Esophagus muscularis mucosa (tissue), 2 donors: ENCODE results near the gene HDDC2.

Experiments
- POLR2A ChIP-seq: fragments of 450-650 bp; IDR thresholded peaks from one replicate; pipeline ENCODE4 v1.6.1; 2017; ENCODE audit warnings: antibody characterized with exemption, moderate library complexity, mild to moderate bottlenecking, low read depth
- POLR2AphosphoS5 ChIP-seq, 2 donors: sonication (generic); formaldehyde crosslinking; IDR thresholded peaks; one replicate each; pipeline ENCODE4 v1.6.1; 2017; ENCODE audit warnings: antibody characterized with exemption in 2 of 2

DNA sequence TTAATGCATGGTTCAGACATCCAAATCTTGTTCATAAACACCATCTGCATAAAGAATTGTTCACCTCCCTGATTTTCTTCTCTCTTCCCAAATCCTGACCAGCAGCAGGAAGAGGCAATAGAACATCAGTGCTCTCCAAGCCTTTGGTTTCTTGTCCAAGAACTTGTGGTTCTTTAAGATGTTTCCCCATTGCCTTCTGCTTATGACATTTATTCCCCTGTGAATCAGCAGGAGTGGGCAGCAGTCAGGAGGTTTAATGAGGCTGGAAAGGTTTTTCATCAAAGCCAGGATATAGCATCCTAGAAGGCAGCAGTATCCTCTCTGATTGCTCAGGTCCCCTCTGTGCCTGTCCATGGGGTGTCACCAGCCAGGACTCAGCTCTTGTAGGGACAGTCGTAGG lies 5.3 kb downstream of the HDDC2 start:
- no peak for TF ChIP-seq POLR2A
- no peak for TF ChIP-seq POLR2AphosphoS5 (IDR thresholded peaks at IDR 0.05)
